ENCODE data around the gene AKAP12.

Gene AKAP12

DNA sequence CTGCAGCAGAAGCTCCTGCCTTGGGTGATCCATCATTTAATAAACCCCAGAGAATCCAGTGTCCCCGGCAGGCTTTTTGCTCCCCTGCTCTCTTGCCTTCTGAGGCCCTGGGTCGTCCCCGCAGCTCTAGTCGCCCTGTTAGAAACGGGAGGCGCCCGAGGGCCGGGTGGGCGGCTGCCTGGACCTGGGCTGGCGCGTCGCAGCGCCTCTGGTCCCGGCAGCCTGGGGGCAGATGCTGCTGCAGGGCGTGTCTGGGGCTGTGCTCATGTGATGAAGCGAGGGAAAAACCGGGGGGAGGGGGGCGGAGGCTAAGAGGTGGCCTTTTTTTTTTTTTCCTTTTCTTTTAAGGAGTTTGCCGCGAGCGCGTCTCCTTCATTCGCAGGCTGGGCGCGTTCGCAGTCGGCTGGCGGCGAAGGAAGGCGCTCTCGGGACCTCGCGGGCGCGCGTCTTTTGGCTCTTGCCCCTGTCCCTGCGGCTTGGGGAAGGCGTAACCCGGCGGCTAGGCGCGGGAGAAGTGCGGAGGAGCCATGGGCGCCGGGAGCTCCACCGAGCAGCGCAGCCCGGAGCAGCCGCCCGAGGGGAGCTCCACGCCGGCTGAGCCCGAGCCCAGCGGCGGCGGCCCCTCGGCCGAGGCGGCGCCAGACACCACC lies 394 bp downstream of the AKAP12 start:
- Histone ChIP-seq H3K27ac (ENCODE audit: low read depth, low read length) (peak overlapping the region; percentile 59; the same call in 1 of the 2 replicates), H3K4me3 (ENCODE audit: low read depth, low read length) (peak overlapping the region; percentile 85), H3K36me3 (ENCODE audit: control insufficient read depth, insufficient read depth, low read length) (no peaks in the 10 kb centered on the region), H3K27me3 (ENCODE audit: control insufficient read depth, insufficient read depth, low read length) (no peaks in the 10 kb centered on the region), H3K4me1 (ENCODE audit: control insufficient read depth, insufficient read depth, low read length) (peaks cover 23% of the 10 kb centered on the region), H3K9me3 (ENCODE audit: control insufficient read depth, insufficient read depth, low read depth, low read length) (no peaks in the 10 kb centered on the region), H3K9ac (ENCODE audit: low read length) (peak overlapping the region; percentile 77)

DNA sequence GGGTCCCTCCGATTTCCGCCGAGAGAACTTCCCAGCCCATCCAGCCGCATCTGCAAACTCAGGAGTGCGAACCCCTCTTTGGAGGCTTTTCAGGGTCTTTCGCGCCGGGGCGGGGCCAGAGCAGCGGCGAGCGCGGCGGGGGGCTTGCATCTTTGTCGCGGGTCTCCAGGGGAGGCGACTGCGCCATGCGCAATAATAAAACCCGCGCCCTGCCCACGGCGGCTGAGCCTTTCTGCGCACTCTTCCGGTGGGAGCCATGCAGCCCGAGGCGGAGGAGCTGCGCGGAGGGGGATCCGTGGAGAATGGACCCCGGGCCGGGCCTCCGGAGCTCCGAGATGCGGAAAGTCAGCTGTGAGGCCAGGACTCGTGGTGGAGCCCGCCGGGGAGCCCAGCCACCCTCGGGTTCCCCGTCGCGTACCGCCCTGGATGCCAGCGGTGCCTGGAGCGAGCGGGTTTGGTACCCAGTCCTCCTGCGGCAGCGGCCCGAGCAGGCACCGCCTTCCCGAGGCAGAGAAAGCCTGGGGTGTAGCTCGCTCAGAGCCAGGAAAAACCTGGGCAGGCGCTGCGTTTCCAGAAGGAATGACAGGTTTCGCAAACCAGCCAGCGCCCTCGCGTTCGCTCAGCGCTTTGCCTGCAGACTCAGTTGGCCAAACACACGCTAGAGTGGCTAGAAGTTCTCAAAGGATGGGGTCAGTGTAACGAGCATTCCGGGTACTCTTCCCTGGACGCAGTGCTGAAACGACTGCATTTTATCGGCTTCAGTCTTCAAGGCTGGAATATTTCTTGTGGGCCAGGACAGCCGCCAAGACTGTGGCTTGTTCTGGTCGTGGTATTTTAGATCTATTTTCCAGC lies 1.2 kb downstream of the AKAP12 start:
- no peaks in the 10 kb centered on the region for H3K36me3 ChIP-seq (ENCODE audit: control insufficient read depth, insufficient read depth, low read length)
- no peak overlapping the region; the same call in 1 of the 2 replicates for H3K27ac ChIP-seq (ENCODE audit: low read depth, low read length)
- no peaks in the 10 kb centered on the region for H3K9me3 ChIP-seq (ENCODE audit: control insufficient read depth, insufficient read depth, low read depth, low read length)
- H3K4me1 ChIP-seq (ENCODE audit: control insufficient read depth, insufficient read depth, low read length): peaks cover 23% of the 10 kb centered on the region
- no peaks in the 10 kb centered on the region for H3K27me3 ChIP-seq (ENCODE audit: control insufficient read depth, insufficient read depth, low read length)
- peak overlapping the region; percentile 80 for H3K9ac ChIP-seq (ENCODE audit: low read length)
- peak overlapping the region; percentile 85 for H3K4me3 ChIP-seq (ENCODE audit: low read depth, low read length)

DNA sequence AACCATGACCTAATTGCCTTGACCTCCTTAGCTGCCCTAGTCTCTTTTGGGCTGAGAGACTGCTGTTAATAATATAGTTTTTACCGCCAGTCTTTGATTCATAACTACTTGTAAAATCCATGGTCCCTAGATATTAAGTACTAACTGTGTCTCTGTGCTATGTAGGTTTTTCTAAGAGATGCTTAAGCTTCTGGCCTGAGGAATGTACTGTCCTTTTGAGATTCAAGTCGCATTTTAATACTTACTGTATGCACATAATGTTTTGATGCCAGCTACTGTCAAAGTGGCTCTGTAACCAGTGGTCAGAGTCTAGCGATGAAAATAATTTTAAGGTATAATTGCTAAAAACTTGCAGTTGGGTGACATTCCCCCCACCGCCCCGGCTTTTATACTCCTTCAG lies 2.1 kb downstream of the AKAP12 start:
- H3K4me3 ChIP-seq (ENCODE audit: low read depth, low read length): peak overlapping the region; percentile 85
- no peaks in the 10 kb centered on the region for H3K36me3 ChIP-seq (ENCODE audit: control insufficient read depth, insufficient read depth, low read length)
- no peak overlapping the region for H3K27ac ChIP-seq (ENCODE audit: low read depth, low read length)
- no peaks in the 10 kb centered on the region for H3K27me3 ChIP-seq (ENCODE audit: control insufficient read depth, insufficient read depth, low read length)
- no peaks in the 10 kb centered on the region for H3K9me3 ChIP-seq (ENCODE audit: control insufficient read depth, insufficient read depth, low read depth, low read length)
- no peak overlapping the region for H3K9ac ChIP-seq (ENCODE audit: low read length)
- peaks cover 23% of the 10 kb centered on the region for H3K4me1 ChIP-seq (ENCODE audit: control insufficient read depth, insufficient read depth, low read length)

DNA sequence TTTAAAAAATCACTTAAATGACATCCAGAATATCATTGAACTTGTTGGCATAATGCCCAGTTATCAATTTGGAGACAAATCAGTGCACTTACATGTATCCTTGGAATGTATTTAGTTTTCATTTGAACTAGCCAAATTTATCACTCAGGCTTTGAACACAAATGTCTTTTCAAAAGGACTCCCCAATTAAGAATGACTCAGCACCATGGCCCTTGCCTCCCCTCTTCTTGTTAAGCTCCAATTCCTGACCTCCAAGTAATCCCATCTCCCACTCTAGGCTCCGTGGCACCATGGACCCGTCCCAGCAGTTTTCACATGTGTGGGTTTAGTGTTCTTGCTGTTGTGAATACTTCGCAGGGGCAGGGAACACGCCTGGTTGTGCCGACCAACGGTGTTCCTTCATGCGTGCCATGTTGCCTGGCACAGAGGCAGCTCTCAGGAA lies 2.7 kb downstream of the AKAP12 start:
- no peaks in the 10 kb centered on the region for H3K27me3 ChIP-seq (ENCODE audit: control insufficient read depth, insufficient read depth, low read length)
- H3K27ac ChIP-seq (ENCODE audit: low read depth, low read length): no peak overlapping the region
- no peaks in the 10 kb centered on the region for H3K36me3 ChIP-seq (ENCODE audit: control insufficient read depth, insufficient read depth, low read length)
- peaks cover 23% of the 10 kb centered on the region for H3K4me1 ChIP-seq (ENCODE audit: control insufficient read depth, insufficient read depth, low read length)
- H3K9ac ChIP-seq (ENCODE audit: low read length): peak overlapping the region; percentile 3
- H3K4me3 ChIP-seq (ENCODE audit: low read depth, low read length): peak overlapping the region; percentile 85; the same call in 1 of the 2 replicates
- H3K9me3 ChIP-seq (ENCODE audit: control insufficient read depth, insufficient read depth, low read depth, low read length): no peaks in the 10 kb centered on the region

DNA sequence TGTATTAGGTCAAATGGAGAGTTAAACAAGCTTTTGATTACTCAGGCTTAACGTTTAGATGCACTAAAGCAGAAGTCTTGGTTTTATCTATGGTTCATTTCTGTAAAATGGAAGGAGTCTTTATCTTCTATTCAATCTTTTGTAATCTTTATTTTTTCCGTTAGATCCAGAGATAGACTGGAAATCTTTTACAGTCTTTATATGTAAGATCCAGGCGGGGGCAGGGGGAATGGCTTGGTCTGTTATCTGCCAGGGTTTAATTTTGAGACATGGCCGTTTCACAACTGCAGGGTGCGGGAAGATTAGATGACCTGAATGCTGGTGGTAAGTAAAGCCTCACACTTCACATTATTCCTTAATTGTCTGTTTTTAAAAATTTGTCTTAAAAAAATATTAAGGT lies 3.7 kb downstream of the AKAP12 start:
- Histone ChIP-seq H3K27ac (ENCODE audit: low read depth, low read length) (no peak overlapping the region), H3K9me3 (ENCODE audit: control insufficient read depth, insufficient read depth, low read depth, low read length) (no peaks in the 10 kb centered on the region), H3K27me3 (ENCODE audit: control insufficient read depth, insufficient read depth, low read length) (no peaks in the 10 kb centered on the region), H3K36me3 (ENCODE audit: control insufficient read depth, insufficient read depth, low read length) (no peaks in the 10 kb centered on the region), H3K4me1 (ENCODE audit: control insufficient read depth, insufficient read depth, low read length) (peaks cover 23% of the 10 kb centered on the region), H3K9ac (ENCODE audit: low read length) (no peak overlapping the region), H3K4me3 (ENCODE audit: low read depth, low read length) (no peak overlapping the region)

DNA sequence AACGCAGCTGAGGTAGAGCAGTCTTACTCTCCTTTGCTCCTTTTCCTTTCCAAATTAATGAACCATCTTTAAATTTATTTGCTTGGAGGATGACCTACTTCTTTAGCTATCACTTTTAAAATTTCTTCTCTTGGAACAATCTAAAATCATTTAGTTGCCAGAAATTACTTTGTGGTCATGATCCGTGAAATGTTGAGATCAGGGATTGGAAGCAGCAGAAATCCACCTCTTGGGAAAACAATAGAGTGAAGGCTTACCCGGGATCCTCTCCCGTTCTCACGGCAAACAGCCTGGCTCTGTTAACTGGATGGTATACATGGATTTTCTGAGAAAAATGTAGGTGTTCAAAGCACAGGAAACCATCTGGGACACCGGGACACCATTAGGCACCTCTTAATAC lies 7.7 kb downstream of the AKAP12 start:
- Histone ChIP-seq H3K27me3 (ENCODE audit: control insufficient read depth, insufficient read depth, low read length) (no peaks in the 10 kb centered on the region), H3K27ac (ENCODE audit: low read depth, low read length) (no peak overlapping the region), H3K4me3 (ENCODE audit: low read depth, low read length) (no peak overlapping the region), H3K9ac (ENCODE audit: low read length) (no peak overlapping the region), H3K4me1 (ENCODE audit: control insufficient read depth, insufficient read depth, low read length) (peaks cover 4% of the 10 kb centered on the region), H3K36me3 (ENCODE audit: control insufficient read depth, insufficient read depth, low read length) (no peaks in the 10 kb centered on the region), H3K9me3 (ENCODE audit: control insufficient read depth, insufficient read depth, low read depth, low read length) (no peaks in the 10 kb centered on the region)

DNA sequence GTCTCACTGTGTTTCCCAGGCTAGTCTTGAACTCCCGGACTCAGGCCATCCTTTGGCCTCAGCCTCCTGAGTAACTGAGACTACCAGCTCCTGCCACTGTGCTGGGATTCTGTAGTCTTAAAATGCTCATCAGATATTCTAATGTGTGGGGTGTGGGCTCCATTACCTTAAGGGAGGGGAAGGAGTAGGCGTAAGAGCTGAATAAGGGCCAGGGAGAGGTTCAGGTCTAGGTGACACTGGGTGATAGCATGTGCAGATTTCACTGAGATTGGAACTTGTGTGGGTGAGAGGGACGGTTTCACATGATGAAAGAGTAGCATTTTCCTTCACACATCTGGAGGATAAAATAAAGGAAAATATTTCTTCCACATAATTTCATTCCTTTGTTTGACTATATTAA lies 8.5 kb downstream of the AKAP12 start:
- H3K27ac ChIP-seq (ENCODE audit: low read depth, low read length): no peak overlapping the region
- no peaks in the 10 kb centered on the region for H3K9me3 ChIP-seq (ENCODE audit: control insufficient read depth, insufficient read depth, low read depth, low read length)
- no peaks in the 10 kb centered on the region for H3K27me3 ChIP-seq (ENCODE audit: control insufficient read depth, insufficient read depth, low read length)
- H3K4me3 ChIP-seq (ENCODE audit: low read depth, low read length): no peak overlapping the region
- no peaks in the 10 kb centered on the region for H3K36me3 ChIP-seq (ENCODE audit: control insufficient read depth, insufficient read depth, low read length)
- no peak overlapping the region for H3K9ac ChIP-seq (ENCODE audit: low read length)
- no peaks in the 10 kb centered on the region for H3K4me1 ChIP-seq (ENCODE audit: control insufficient read depth, insufficient read depth, low read length)

DNA sequence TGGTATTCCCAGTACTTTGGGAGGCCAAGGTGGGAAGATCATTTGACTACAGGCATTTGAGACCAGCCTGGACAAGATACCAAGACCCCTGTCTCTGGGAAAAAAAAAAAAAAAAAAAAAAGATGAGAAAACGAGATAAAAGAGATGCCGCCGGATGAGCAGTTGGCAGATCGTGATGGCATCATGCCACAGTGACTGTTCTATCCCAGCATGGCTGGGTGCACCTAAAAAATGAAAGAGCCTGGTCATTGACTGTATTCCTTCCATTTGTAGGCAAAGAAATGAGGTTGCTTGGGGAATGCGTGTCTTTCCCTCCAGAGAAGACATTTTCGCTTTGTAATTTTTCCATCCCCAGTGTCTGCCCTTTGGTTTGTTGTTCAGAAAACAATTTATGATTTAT lies 12.9 kb downstream of the AKAP12 start:
- Histone ChIP-seq H3K27me3 (ENCODE audit: control insufficient read depth, insufficient read depth, low read length) (no peaks in the 10 kb centered on the region), H3K9me3 (ENCODE audit: control insufficient read depth, insufficient read depth, low read depth, low read length) (no peaks in the 10 kb centered on the region), H3K4me3 (ENCODE audit: low read depth, low read length) (no peak overlapping the region), H3K36me3 (ENCODE audit: control insufficient read depth, insufficient read depth, low read length) (no peaks in the 10 kb centered on the region), H3K9ac (ENCODE audit: low read length) (no peak overlapping the region), H3K4me1 (ENCODE audit: control insufficient read depth, insufficient read depth, low read length) (peaks cover 16% of the 10 kb centered on the region), H3K27ac (ENCODE audit: low read depth, low read length) (no peak overlapping the region)

DNA sequence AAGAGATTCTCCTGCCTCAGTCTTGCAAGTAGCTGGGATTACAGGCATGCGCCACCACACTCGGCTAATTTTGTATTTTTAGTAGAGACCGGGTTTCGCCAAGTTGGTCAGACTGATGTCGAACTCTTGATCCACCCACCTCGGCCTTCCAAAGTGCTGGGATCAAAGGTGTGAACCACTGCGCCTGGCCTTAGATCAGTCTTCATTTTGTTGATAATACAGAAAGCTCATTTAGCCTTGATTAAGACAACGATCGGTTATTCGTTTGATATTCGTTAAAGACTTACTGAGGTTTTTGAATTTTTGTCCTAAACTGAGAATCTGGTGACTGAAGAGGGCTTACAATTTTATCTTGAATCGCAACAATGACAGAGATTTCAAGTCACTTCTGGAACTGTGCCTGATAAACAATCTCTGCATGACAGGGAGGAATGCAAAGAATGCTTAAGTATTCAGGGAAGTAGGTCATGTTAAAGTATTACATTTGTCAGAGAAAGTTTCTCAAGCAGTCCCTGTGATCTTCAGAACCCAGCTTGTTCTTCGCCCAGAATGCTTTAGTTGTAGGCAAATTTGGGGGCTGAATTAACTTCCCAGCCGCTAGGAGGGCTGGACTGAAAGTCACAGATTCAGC lies 14.8 kb downstream of the AKAP12 start:
- peaks cover 22% of the 10 kb centered on the region for H3K4me1 ChIP-seq (ENCODE audit: control insufficient read depth, insufficient read depth, low read length)
- no peaks in the 10 kb centered on the region for H3K27me3 ChIP-seq (ENCODE audit: control insufficient read depth, insufficient read depth, low read length)
- H3K4me3 ChIP-seq (ENCODE audit: low read depth, low read length): no peak overlapping the region
- H3K9ac ChIP-seq (ENCODE audit: low read length): no peak overlapping the region
- H3K9me3 ChIP-seq (ENCODE audit: control insufficient read depth, insufficient read depth, low read depth, low read length): no peaks in the 10 kb centered on the region
- no peaks in the 10 kb centered on the region for H3K36me3 ChIP-seq (ENCODE audit: control insufficient read depth, insufficient read depth, low read length)
- H3K27ac ChIP-seq (ENCODE audit: low read depth, low read length): no peak overlapping the region

DNA sequence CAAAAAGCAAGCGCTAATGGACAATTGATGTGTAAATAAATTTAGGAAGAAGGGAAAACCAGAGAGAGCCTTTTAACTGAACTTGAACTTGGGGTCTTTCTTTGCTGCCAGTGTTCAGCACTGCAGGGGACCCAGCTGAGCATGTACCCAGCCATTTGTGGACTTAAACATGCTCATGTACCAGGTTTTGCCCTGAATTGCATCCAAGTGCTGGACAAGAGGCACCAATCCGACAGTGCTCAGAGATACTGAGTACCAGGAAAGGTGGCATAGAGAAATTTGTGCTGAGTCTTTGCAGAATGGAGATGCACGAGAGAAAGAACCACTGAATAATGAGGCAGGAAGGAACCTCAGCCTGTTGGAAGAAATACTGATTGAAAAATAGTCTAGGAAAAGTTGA lies 16.0 kb downstream of the AKAP12 start:
- Histone ChIP-seq H3K36me3 (ENCODE audit: control insufficient read depth, insufficient read depth, low read length) (no peaks in the 10 kb centered on the region; the same call in 1 of the 2 replicates), H3K4me1 (ENCODE audit: control insufficient read depth, insufficient read depth, low read length) (peaks cover 22% of the 10 kb centered on the region), H3K27me3 (ENCODE audit: control insufficient read depth, insufficient read depth, low read length) (no peaks in the 10 kb centered on the region), H3K27ac (ENCODE audit: low read depth, low read length) (no peak overlapping the region), H3K9ac (ENCODE audit: low read length) (no peak overlapping the region), H3K9me3 (ENCODE audit: control insufficient read depth, insufficient read depth, low read depth, low read length) (no peaks in the 10 kb centered on the region), H3K4me3 (ENCODE audit: low read depth, low read length) (no peak overlapping the region)

DNA sequence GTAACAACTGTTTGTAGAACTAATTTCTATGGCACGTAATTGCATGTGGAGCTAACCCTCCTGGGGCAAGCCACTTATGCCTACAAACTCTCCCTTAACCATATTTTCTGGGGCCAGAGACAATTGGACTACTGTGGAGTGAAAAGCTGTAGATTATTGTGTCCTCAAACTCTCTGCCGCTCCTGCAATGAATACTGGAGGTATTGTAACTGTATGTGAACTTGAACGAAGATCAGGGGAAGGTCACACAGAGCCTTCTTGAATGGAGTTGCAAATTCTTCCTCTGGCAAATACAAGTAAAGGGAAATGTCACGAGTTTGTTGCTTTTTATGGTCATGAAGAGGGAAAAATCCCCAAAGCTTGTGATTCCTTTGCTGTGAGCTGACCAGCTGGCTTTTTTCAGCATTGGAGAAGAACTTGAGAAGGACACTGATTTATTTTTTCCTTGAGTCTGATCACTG lies 18.2 kb downstream of the AKAP12 start:
- Histone ChIP-seq H3K27ac (ENCODE audit: low read depth, low read length) (no peak overlapping the region), H3K27me3 (ENCODE audit: control insufficient read depth, insufficient read depth, low read length) (no peaks in the 10 kb centered on the region), H3K9me3 (ENCODE audit: control insufficient read depth, insufficient read depth, low read depth, low read length) (no peaks in the 10 kb centered on the region), H3K4me3 (ENCODE audit: low read depth, low read length) (no peak overlapping the region), H3K9ac (ENCODE audit: low read length) (no peak overlapping the region), H3K4me1 (ENCODE audit: control insufficient read depth, insufficient read depth, low read length) (peaks cover 22% of the 10 kb centered on the region), H3K36me3 (ENCODE audit: control insufficient read depth, insufficient read depth, low read length) (no peaks in the 10 kb centered on the region; the same call in 1 of the 2 replicates)
